Mesenchymal stem cell (in vitro differentiated cells and primary cell): Measurements from ENCODE around the gene KIAA1671.

ENCODE experiments used
- DNase-seq: peaks from one replicate; pipeline ENCODE4 v3.0.0-alpha.2; 2013
- H2AFZ ChIP-seq: one replicate; pipeline ENCODE4 v1.6.1; 2013; ENCODE audit warnings: low read depth, mild to moderate bottlenecking, control low read depth, inconsistent platforms, low read length, moderate library complexity
- H2AK5ac ChIP-seq: 2 replicates; pipeline ENCODE4 v1.6.1; 2013; ENCODE audit warnings: low read length, moderate library complexity, mild to moderate bottlenecking, inconsistent platforms; ENCODE audit not compliant: severe bottlenecking
- H2BK120ac ChIP-seq: one replicate; pipeline ENCODE4 v1.6.1; 2013; ENCODE audit warnings: low read depth, mild to moderate bottlenecking, inconsistent platforms, low read length, moderate library complexity
- H2BK12ac ChIP-seq, 2 experiments: one replicate each; pipeline ENCODE4 v1.6.1; 2013; ENCODE audit warnings: inconsistent platforms in 2 of 2, low read length in 2 of 2, mild to moderate bottlenecking in 2 of 2, moderate library complexity in 2 of 2, control low read depth in 1 of 2
- H2BK15ac ChIP-seq: one replicate; pipeline ENCODE4 v1.6.1; 2013; ENCODE audit warnings: mild to moderate bottlenecking, low read depth, inconsistent platforms; ENCODE audit not compliant: poor library complexity, severe bottlenecking
- H2BK5ac ChIP-seq: 2 replicates; pipeline ENCODE4 v1.6.1; 2013; ENCODE audit warnings: low read depth, mild to moderate bottlenecking, low read length, control low read depth, inconsistent platforms; ENCODE audit not compliant: poor library complexity, severe bottlenecking
- H3K14ac ChIP-seq, 2 experiments: one replicate each; pipeline ENCODE4 v1.6.1; 2013; ENCODE audit warnings: inconsistent platforms in 2 of 2, low read length in 2 of 2, control low read depth in 1 of 2, mild to moderate bottlenecking in 1 of 2, moderate library complexity in 1 of 2
- H3K18ac ChIP-seq, 2 experiments: one replicate each; pipeline ENCODE4 v1.6.1; 2013; ENCODE audit warnings: inconsistent platforms in 2 of 2, low read length in 2 of 2, control low read depth in 1 of 2, low read depth in 1 of 2, mild to moderate bottlenecking in 1 of 2
- H3K23ac ChIP-seq, 2 experiments: one replicate each; pipeline ENCODE4 v1.6.1; 2013; ENCODE audit warnings: inconsistent platforms in 2 of 2, low read length in 2 of 2, mild to moderate bottlenecking in 2 of 2, moderate library complexity in 2 of 2, control low read depth in 1 of 2
- H3K27ac ChIP-seq: 2 replicates; pipeline ENCODE4 v1.5.1; 2013; ENCODE audit warnings: mild to moderate bottlenecking, moderate library complexity, low read length, control low read depth, inconsistent platforms; ENCODE audit not compliant: poor library complexity, severe bottlenecking
- H3K27me3 ChIP-seq, 2 experiments: 2 replicates each; pipeline versions ENCODE4 v1.6.1 to v1.7.0; 2013; ENCODE audit warnings: low read length in 2 of 2, mild to moderate bottlenecking in 2 of 2, moderate library complexity in 2 of 2, control low read depth in 1 of 2, inconsistent platforms in 1 of 2; ENCODE audit not compliant: control insufficient read depth in 1 of 2, insufficient read depth in 1 of 2
- H3K36me3 ChIP-seq, 2 experiments: 2 replicates each; pipeline versions ENCODE4 v1.6.1 to v1.7.0; 2013; ENCODE audit warnings: low read length in 2 of 2, control low read depth in 1 of 2, inconsistent platforms in 1 of 2, low read depth in 1 of 2, mild to moderate bottlenecking in 1 of 2; ENCODE audit not compliant: insufficient read depth in 2 of 2, control insufficient read depth in 1 of 2
- H3K4ac ChIP-seq, 2 experiments: one replicate each; pipeline ENCODE4 v1.6.1; 2013; ENCODE audit warnings: inconsistent platforms in 2 of 2, low read length in 2 of 2, mild to moderate bottlenecking in 2 of 2, moderate library complexity in 2 of 2, control low read depth in 1 of 2, low read depth in 1 of 2
- H3K4me1 ChIP-seq: 2 replicates; pipeline ENCODE4 v1.6.1; 2013; ENCODE audit warnings: low read depth, low read length, control low read depth; ENCODE audit not compliant: control insufficient read depth, insufficient read depth
- H3K4me2 ChIP-seq: 2 replicates; pipeline ENCODE4 v1.6.1; 2013; ENCODE audit warnings: low read length, mild to moderate bottlenecking, inconsistent platforms; ENCODE audit not compliant: poor library complexity, severe bottlenecking
- H3K4me3 ChIP-seq, 2 experiments: 2 replicates each; pipeline versions ENCODE4 v1.5.1 to v1.7.0; 2013; ENCODE audit warnings: low read length in 2 of 2, mild to moderate bottlenecking in 2 of 2, control low read depth in 1 of 2, low read depth in 1 of 2; ENCODE audit not compliant: insufficient read depth in 1 of 2
- H3K79me1 ChIP-seq: replicated peaks from 2 replicates; pipeline ENCODE4 v1.6.1; 2013; ENCODE audit warnings: mild to moderate bottlenecking, control low read depth, low read length, inconsistent platforms; ENCODE audit not compliant: poor library complexity, severe bottlenecking
- H3K9ac ChIP-seq: 2 replicates; pipeline ENCODE4 v1.7.0; 2013; ENCODE audit warnings: mild to moderate bottlenecking, low read length, moderate library complexity
- H3K9me3 ChIP-seq: 2 replicates; pipeline ENCODE4 v1.7.0; 2013; ENCODE audit warnings: mild to moderate bottlenecking, low read length; ENCODE audit not compliant: control insufficient read depth
- H4K8ac ChIP-seq: one replicate; pipeline ENCODE4 v1.6.1; 2013; ENCODE audit warnings: inconsistent platforms, mild to moderate bottlenecking, low read length, moderate library complexity
- H4K91ac ChIP-seq: one replicate; pipeline ENCODE4 v1.6.1; 2013; ENCODE audit warnings: mild to moderate bottlenecking, low read length, inconsistent platforms
- WGBS: methylation state at CpG from one replicate; pipeline ENCODE4 v1.1.7; 2013; ENCODE audit warnings: mixed read lengths; 5-methylcytosine and 5-hydroxymethylcytosine counted together

The KIAA1671 gene

GRCh38 chr22:24961217-24961844 lies 8.8 kb downstream of the KIAA1671 start:
- no peak overlapping the region for H3K14ac ChIP-seq
- H3K27ac ChIP-seq, result no peak overlapping the region
- WGBS, result 97% methylated on average over 11 of the region's 11 CpGs
- H2BK5ac ChIP-seq, result no peak overlapping the region
- no peaks in the 10 kb centered on the region for H3K9me3 ChIP-seq
- H3K4me2 ChIP-seq, result no peak overlapping the region
- no peak overlapping the region for H3K18ac ChIP-seq
- H4K91ac ChIP-seq, result no peak overlapping the region
- H3K4me3 ChIP-seq, result no peak overlapping the region
- DNase-seq, result no peak
- no peaks in the 10 kb centered on the region for H3K27me3 ChIP-seq
- no peak overlapping the region for H4K8ac ChIP-seq
- no peak overlapping the region for H3K23ac ChIP-seq
- H2BK12ac ChIP-seq, result no peak overlapping the region
- no peaks in the 10 kb centered on the region for H3K36me3 ChIP-seq
- no peak overlapping the region for H2AK5ac ChIP-seq
- no peak overlapping the region for H3K4ac ChIP-seq
- no peaks in the 10 kb centered on the region for H3K79me1 ChIP-seq
- no peak overlapping the region for H3K9ac ChIP-seq
- H3K4me1 ChIP-seq, result peaks cover 4% of the 10 kb centered on the region
- H2BK15ac ChIP-seq, result no peak overlapping the region
- H2BK120ac ChIP-seq, result no peak overlapping the region
- no peak overlapping the region for H2AFZ ChIP-seq

DNA sequence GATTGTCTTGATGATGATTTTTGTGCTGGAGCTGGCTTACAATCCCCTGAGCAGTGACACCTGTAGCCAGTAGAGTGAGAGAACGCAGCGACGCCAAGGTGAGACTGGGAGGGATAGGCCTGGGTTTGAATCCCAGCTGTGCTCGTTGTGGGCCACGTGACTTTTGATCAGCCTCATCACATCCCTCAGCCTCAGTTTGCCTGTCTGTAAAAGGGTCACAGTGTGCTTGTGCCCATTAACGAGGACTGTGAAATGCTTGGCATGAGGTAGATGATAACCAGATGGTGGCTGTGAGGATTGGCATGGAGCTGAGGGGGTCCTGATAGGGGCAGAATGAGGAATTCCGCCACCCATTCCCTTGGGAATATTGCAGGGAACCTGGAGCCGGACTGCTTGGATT lies 9.6 kb downstream of the KIAA1671 start:
- H3K4me2 ChIP-seq, result no peak overlapping the region
- H2AFZ ChIP-seq, result no peak overlapping the region
- no peak overlapping the region for H2BK5ac ChIP-seq
- no peaks in the 10 kb centered on the region for H3K27me3 ChIP-seq
- H3K18ac ChIP-seq, result no peak overlapping the region
- no peak overlapping the region for H2AK5ac ChIP-seq
- H3K4me1 ChIP-seq, result peaks cover 4% of the 10 kb centered on the region
- no peak overlapping the region for H3K27ac ChIP-seq
- no peaks in the 10 kb centered on the region for H3K79me1 ChIP-seq
- H4K8ac ChIP-seq, result peak overlapping the region; percentile 30
- H3K9me3 ChIP-seq, result no peaks in the 10 kb centered on the region
- no peak overlapping the region for H2BK120ac ChIP-seq
- no peak for DNase-seq
- H4K91ac ChIP-seq, result no peak overlapping the region
- 97% methylated on average over 8 of the region's 8 CpGs for WGBS
- peak overlapping the region; percentile 30 for H2BK15ac ChIP-seq
- H2BK12ac ChIP-seq, result no peak overlapping the region
- H3K14ac ChIP-seq, result no peak overlapping the region
- peak overlapping the region in 1 of 2 experiments; percentile 54 for H3K4ac ChIP-seq
- H3K23ac ChIP-seq, result no peak overlapping the region
- no peak overlapping the region for H3K4me3 ChIP-seq
- H3K9ac ChIP-seq, result no peak overlapping the region
- no peaks in the 10 kb centered on the region for H3K36me3 ChIP-seq

- 91% methylated on average over 11 of the region's 11 CpGs for WGBS
- no peak overlapping the region for H2AK5ac ChIP-seq
Measured at GRCh38 chr22:24962835-24963234, 10.3 kb downstream of the KIAA1671 start.

DNA sequence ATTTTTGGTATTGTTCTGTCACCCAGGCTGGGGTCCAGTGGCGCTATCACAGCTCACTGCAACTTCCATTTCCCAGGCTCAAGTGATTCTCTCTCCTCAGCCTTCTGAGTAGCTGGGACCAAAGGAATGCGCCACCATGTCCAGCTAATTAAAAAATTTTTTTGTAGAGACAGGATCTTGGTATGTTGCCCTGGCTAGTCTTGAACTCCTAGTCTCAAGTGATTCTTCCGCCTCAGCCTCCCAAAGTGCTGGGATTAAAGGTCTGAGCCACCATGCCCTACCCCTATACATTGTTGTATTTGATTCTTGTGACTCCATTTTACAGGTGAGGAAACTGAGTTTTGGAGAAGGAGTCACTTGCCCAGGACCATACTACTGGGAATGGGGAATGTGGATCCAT lies 11.9 kb downstream of the KIAA1671 start:
- WGBS, result 93% methylated on average over 3 of the region's 3 CpGs
- H3K27me3 ChIP-seq, result no peaks in the 10 kb centered on the region

More at GRCh38 chr22:24962835-24963234, 10.3 kb downstream of the KIAA1671 start:
- no peak overlapping the region for H2BK5ac ChIP-seq
- no peak overlapping the region for H3K27ac ChIP-seq
- H3K27me3 ChIP-seq, result no peaks in the 10 kb centered on the region
- no peak overlapping the region for H3K9ac ChIP-seq
- H4K91ac ChIP-seq, result peak overlapping the region; percentile 44
- H4K8ac ChIP-seq, result peak overlapping the region; percentile 8
- no peak overlapping the region for H2AFZ ChIP-seq
- no peak overlapping the region for H2BK15ac ChIP-seq
- H3K18ac ChIP-seq, result peak overlapping the region in 1 of 2 experiments; percentile 37
- H3K4ac ChIP-seq, result no peak overlapping the region
- no peak overlapping the region for H2BK120ac ChIP-seq
- H3K4me2 ChIP-seq, result no peak overlapping the region
- no peak overlapping the region for H3K23ac ChIP-seq
- no peak overlapping the region for H3K14ac ChIP-seq
- peak overlapping the region in 1 of 2 experiments; percentile 38 for H2BK12ac ChIP-seq
- no peak overlapping the region for H3K4me3 ChIP-seq
- no peaks in the 10 kb centered on the region for H3K9me3 ChIP-seq
- no peaks in the 10 kb centered on the region for H3K36me3 ChIP-seq
- no peaks in the 10 kb centered on the region for H3K79me1 ChIP-seq
- peaks cover 4% of the 10 kb centered on the region for H3K4me1 ChIP-seq
- no peak for DNase-seq

More for the DNA sequence above, 11.9 kb downstream of the KIAA1671 start:
- Histone ChIP-seq H3K79me1 (no peaks in the 10 kb centered on the region), H3K14ac (no peak overlapping the region), H4K8ac (no peak overlapping the region), H3K9me3 (no peaks in the 10 kb centered on the region), H2BK12ac (peak overlapping the region in 1 of 2 experiments; percentile 27), H2BK15ac (no peak overlapping the region), H3K23ac (no peak overlapping the region), H2BK5ac (no peak overlapping the region), H2BK120ac (no peak overlapping the region), H3K4me2 (no peak overlapping the region), H2AK5ac (no peak overlapping the region), H3K18ac (no peak overlapping the region), H2AFZ (no peak overlapping the region), H3K4ac (no peak overlapping the region), H3K9ac (no peak overlapping the region), H3K27ac (no peak overlapping the region), H4K91ac (no peak overlapping the region), H3K36me3 (no peaks in the 10 kb centered on the region), H3K4me3 (no peak overlapping the region), H3K4me1 (peaks cover 8% of the 10 kb centered on the region)
- no peak for DNase-seq
